ENCODE measurements around the gene GRK4. TPM values are rescaled to one million over a fixed set of nuclear protein-coding genes. Genes with fewer than 3 reads are reported as not detected.
A peak's percentile ranks its signal among the peaks of the same experiment; 100 is the strongest.

The GRK4 gene
- total RNA-seq, 4 donors from 2014 or later = 7.6 to 10.8 (median 9.1) TPM

DNA sequence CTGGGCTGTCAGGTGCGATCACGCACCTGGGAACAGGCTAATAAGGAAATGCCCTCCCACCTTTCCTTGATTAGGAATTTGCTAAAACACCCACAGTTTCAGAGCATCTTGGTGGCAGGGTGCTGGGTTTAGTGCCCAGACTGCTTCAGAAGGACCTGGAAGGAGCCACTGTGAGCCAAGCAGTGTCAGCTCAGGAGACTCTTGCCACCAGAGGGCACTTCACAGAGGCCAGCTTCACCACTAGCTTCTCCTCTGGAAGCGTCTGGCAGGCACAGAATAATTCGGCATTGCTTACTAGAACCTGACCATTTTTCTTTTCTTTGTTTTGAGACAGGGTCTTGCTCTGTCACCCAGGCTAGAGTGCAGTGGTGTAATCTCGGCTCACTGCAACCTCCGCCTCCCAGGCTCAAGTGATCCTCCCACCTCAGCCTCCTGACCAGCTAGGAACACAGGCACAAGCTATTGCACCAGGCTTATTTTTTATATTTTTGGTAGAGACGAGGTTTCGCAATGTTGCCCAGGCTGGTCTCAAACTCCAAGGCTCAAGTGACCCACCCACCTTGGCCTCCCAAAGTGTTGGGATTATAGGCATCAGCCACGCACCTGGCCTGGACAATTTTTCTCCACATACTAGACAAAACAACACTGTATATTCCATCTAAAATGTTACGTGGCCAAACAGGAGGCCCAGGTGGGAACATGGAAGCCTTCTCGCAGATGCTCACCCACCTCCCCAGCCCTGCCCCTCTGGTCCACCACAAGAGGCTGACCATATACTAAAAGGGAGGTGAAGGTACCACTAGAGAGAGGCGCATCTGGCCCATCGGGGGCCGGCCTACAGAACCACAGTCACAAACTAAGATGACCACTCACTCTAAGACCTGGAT lies 14.2 kb upstream of the GRK4 start:
- H3K4me3 ChIP-seq (replicated peaks in 1 of 3) = no peak overlapping the region
- TF ChIP-seq CTCF (IDR thresholded peaks at IDR 0.05) = peak in 4 of 6 experiments; percentile 9 to 48 (median 38)
- TF ChIP-seq POLR2A (IDR thresholded peaks at IDR 0.05) = no peak
- H3K36me3 ChIP-seq = peaks cover 80 to 88% of the 10 kb centered on the region in 2 donors
- 91% methylated on average over 14 of the region's 14 CpGs for WGBS, 2 donors
- intact Hi-C loops (cut with DNase I) = no loop called here
- H3K27me3 ChIP-seq = no peaks in the 10 kb centered on the region
- DNase-seq = peak; percentile 49 to 56
- H3K9me3 ChIP-seq = no peaks in the 10 kb centered on the region
- no peak overlapping the region for H3K27ac ChIP-seq
- H3K4me1 ChIP-seq = peaks cover 0 to 7% of the 10 kb centered on the region in 2 donors

DNA sequence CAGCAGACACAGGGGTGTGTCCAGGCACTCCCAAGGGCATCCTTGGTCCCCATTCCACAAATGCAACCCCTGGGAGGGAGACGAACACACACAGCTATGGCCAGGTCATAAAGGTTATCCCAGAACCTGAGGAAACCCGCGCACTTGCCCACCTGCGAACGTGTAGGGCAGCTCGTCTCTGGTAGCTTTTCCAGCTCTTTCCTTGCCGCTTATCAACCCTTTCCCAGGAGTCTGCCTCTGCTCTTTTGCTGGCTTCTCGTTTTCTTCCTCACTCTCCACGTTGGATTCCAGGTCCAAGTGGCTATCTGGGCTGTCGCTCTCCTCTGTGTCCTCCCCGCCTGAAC lies 13.6 kb upstream of the GRK4 start:
- WGBS, 2 donors = 96 to 97% methylated on average over 11 of the region's 11 CpGs
- intact Hi-C loops (cut with DNase I) = no loop called here
- DNase-seq = no peak
- TF ChIP-seq CTCF (IDR thresholded peaks at IDR 0.05) = no peak
- TF ChIP-seq POLR2A (IDR thresholded peaks at IDR 0.05) = no peak
- no peak overlapping the region for H3K4me3 ChIP-seq (replicated peaks in 1 of 3)
- H3K4me1 ChIP-seq = peaks cover 0 to 12% of the 10 kb centered on the region in 2 donors
- peaks cover 74 to 82% of the 10 kb centered on the region in 2 donors for H3K36me3 ChIP-seq
- no peaks in the 10 kb centered on the region for H3K9me3 ChIP-seq
- no peaks in the 10 kb centered on the region for H3K27me3 ChIP-seq
- no peak overlapping the region for H3K27ac ChIP-seq

DNA sequence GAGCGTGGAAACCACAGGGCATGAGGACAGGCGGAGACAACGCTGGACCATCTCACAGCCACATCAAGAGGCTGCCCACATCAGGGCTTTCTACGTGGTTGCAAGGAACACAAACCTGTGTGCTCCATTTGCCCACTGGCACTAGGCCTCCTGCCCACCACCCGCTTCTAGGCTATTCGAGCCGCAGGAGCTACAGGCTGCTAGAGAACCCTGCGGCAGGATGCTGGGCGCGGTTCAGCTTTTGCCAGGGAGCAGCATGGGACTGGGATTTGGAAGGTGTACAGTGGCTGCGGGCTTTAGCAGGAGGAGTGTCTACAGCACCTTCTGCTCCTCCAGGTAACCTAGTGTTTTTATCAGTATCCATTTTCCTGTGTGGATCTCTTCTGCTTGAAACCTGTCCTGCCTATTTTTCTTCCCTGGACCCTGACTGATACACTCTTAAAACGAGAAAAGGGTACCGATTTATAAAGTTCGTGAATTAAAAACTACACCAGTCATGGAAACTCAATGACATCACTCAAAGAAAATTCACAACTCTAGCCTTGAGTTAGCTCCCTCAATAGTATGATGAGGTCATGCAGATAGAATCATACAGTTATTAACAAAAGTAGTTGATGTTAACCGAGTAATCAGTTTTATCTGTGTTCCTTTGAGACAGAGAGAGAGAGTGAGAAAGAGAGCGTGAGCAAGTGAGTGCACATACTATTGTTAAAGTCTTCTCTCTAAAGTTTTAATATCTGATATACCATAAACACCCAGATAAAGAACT lies 13.0 kb upstream of the GRK4 start:
- Histone ChIP-seq H3K9me3 (no peaks in the 10 kb centered on the region), H3K36me3 (peaks cover 68 to 75% of the 10 kb centered on the region in 2 donors), H3K27ac (no peak overlapping the region), H3K4me1 (peaks cover 0 to 14% of the 10 kb centered on the region in 2 donors), H3K27me3 (no peaks in the 10 kb centered on the region), H3K4me3 (replicated peaks in 1 of 3) (no peak overlapping the region)
- DNase-seq = no peak
- WGBS, 2 donors = 95 to 97% methylated on average over 15 to 16 of the region's 16 CpGs
- TF ChIP-seq CTCF (IDR thresholded peaks at IDR 0.05) (no peak), POLR2A (IDR thresholded peaks at IDR 0.05) (no peak)
- intact Hi-C loops (cut with DNase I) = no loop called here

- intact Hi-C loops (cut with DNase I) = no loop called here
- TF ChIP-seq CTCF (IDR thresholded peaks at IDR 0.05) (no peak), POLR2A (IDR thresholded peaks at IDR 0.05) (no peak)
- peak in 1 of 2 donors; percentile 53 for DNase-seq
- peaks cover 59 to 70% of the 10 kb centered on the region in 2 donors for H3K36me3 ChIP-seq
- WGBS, 2 donors = 56 to 66% methylated on average over 6 of the region's 6 CpGs
- H3K9me3 ChIP-seq = no peaks in the 10 kb centered on the region
- no peaks in the 10 kb centered on the region for H3K27me3 ChIP-seq
- peak overlapping the region in 2 of 3 donors; percentile 52 to 68 for H3K27ac ChIP-seq
- H3K4me1 ChIP-seq = peaks cover 4 to 14% of the 10 kb centered on the region in 2 donors
- no peak overlapping the region for H3K4me3 ChIP-seq (replicated peaks in 1 of 3)
Observed at GRCh38 chr4:2953496-2953895, 9.9 kb upstream of the GRK4 start.
